Psoas muscle (tissue), 8 donors: ENCODE data around the gene ZC3H10. TPM values are rescaled to one million over a fixed set of nuclear protein-coding genes. Genes with fewer than 3 reads are reported as not detected.

Experiments
- ATAC-seq, 4 donors: fragments of 200-7000 bp; cut with Tn5 transposase; one replicate each; pipeline ENCODE4 v1.9.1; 2020; ENCODE audit warnings: moderate library complexity in 3 of 4, mild to moderate bottlenecking in 2 of 4
- DNase-seq, 2 donors: peaks; one replicate each; pipeline ENCODE4 v3.0.0-alpha.2; 2020
- H3K27ac ChIP-seq: fragments of 200-600 bp; one replicate; pipeline ENCODE4 v1.8.0; 2022
- H3K27me3 ChIP-seq, 3 donors: fragments of 200-600 bp in 1 of 3; one replicate each; pipeline versions ENCODE4 v1.6.1 to v1.8.0; 2013 to 2022; ENCODE audit warnings: low read length in 2 of 3, mild to moderate bottlenecking in 2 of 3, moderate library complexity in 1 of 3; ENCODE audit not compliant: insufficient read depth in 3 of 3
- H3K36me3 ChIP-seq, 2 donors: fragments of 200-600 bp in 1 of 2; one replicate each; pipeline versions ENCODE4 v1.6.1 to v1.8.0; 2013 to 2022; ENCODE audit warnings: low read depth in 1 of 2, mild to moderate bottlenecking in 1 of 2, moderate library complexity in 1 of 2; ENCODE audit not compliant: insufficient read depth in 1 of 2
- H3K4me1 ChIP-seq: fragments of 200-600 bp; one replicate; pipeline ENCODE4 v1.8.0; 2022
- H3K4me3 ChIP-seq: fragments of 200-600 bp; one replicate; pipeline ENCODE4 v1.8.0; 2022; ENCODE audit warnings: mild to moderate bottlenecking
- H3K9me3 ChIP-seq: fragments of 200-600 bp; one replicate; pipeline ENCODE4 v1.8.0; 2022
- WGBS, 3 donors: extraction: QIAGEN DNeasy Blood & Tissue Kit; methylation state at CpG; one replicate each; pipeline versions ENCODE4 v1.1.6 to v1.1.7; 2013; 5-methylcytosine and 5-hydroxymethylcytosine counted together
- intact Hi-C, 2 donors: fragments of 100-400 bp; cut with DNase I; formaldehyde crosslinking; loops; one replicate each; pipeline versions ENCODE4 v1.11.0 to v1.14.2; 2022
- polyA plus RNA-seq, 3 donors: library from polyadenylated mRNA; stranded (reverse); fragments of 200-250 nt; gene quantifications; one replicate each; pipeline ENCODE4 v1.2.3, GENCODE V29; 2013
- total RNA-seq, 4 donors: library from RNA; stranded (reverse); fragmentation: NEBNext Ultra II Directional in 2 of 4; extraction: Animal tissue kit (Norgen Biotek cat#: 25700) in 2 of 4; gene quantifications; one replicate each; pipeline versions ENCODE4 v1.2.1 to v1.2.4, GENCODE V29; 2021 to 2023
- TF ChIP-seq, protein P1 (sequence below): fragments of 200-600 bp; IDR thresholded peaks from one replicate; pipeline ENCODE4 v1.8.0; 2022; ENCODE audit warnings: antibody characterized with exemption
- donor health status: healthy with polysubstance abuse.
- donor health status: DM: no; HTN: no; CAD: no; lungs with moderate emphysema.
- donor health status: Bipolar disorder and iron deficiency.
- donor health status: healthy.
- donor health status: DM: yes; HTN: yes; CAD: no.
- donor health status: DM: no; HTN: no; CAD: no.
- donor health status: DM: no; HTN: no; CAD: no.
- donor health status: DM: yes; HTN: yes; CAD: no.

The ZC3H10 gene
- total and polyA plus RNA-seq, 7 donors = 3.5 to 10.3 (median 5.4) TPM

DNA sequence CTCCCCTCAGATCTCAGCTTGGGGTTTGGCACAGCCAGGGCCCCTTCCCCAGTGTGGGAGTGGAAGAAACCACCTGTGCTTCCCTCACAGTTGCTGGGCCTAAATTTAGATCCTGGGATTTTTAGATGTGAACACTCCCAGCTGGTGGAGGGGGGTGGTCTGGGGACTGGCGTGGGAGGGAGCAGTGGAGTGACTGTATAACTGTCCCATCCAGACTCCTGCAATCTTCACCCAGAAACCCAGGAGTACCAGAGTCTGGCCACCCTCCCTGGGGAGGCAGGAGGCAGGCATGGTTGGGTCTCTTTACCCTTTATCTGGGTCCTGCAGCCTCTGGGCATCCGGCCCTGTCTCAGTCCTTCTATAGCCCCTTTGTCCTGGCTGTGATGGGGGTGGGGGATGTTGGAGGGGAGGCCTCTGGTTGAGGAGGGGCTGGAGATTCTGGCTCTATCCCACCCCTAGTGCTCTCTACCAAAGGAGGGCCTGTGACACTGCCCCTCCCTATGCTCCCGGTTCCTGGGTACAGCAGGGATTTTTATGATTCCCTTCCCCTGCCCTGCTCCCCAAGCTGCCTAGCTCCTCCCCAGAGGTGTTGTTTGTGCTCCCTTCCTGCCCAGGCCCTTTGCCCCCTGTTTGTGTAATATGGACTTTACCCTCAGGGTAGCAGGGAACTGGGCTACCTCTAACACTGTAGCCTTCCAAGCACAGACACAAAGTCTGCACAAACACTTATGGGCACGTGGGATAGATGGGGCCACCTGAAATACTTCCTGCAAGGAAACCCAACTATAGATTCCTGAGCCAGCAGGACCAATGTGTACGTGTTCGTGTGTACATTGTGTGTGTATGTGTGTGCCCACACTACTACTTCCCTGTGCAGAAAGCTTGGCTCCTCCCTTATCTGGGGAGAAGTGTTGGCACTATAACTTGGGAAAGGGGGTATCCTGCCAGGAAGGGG is 36.4 kb upstream of the ZC3H10 start:
- intact Hi-C loops = no loop called here
- H3K36me3 ChIP-seq = no peaks in the 10 kb centered on the region
- no peak overlapping the region for H3K4me3 ChIP-seq
- H3K4me1 ChIP-seq = peaks cover 3% of the 10 kb centered on the region
- H3K27me3 ChIP-seq = peaks cover 0 to 9% (median 8%) of the 10 kb centered on the region in 3 donors
- 54 to 62% (median 54%) methylated on average over 6 of the region's 6 CpGs for WGBS, 3 donors
- no peak overlapping the region for H3K27ac ChIP-seq
- DNase-seq (peak in 1 of 2 donors; percentile 34), ATAC-seq (no peak)
- TF ChIP-seq, protein P1, sequence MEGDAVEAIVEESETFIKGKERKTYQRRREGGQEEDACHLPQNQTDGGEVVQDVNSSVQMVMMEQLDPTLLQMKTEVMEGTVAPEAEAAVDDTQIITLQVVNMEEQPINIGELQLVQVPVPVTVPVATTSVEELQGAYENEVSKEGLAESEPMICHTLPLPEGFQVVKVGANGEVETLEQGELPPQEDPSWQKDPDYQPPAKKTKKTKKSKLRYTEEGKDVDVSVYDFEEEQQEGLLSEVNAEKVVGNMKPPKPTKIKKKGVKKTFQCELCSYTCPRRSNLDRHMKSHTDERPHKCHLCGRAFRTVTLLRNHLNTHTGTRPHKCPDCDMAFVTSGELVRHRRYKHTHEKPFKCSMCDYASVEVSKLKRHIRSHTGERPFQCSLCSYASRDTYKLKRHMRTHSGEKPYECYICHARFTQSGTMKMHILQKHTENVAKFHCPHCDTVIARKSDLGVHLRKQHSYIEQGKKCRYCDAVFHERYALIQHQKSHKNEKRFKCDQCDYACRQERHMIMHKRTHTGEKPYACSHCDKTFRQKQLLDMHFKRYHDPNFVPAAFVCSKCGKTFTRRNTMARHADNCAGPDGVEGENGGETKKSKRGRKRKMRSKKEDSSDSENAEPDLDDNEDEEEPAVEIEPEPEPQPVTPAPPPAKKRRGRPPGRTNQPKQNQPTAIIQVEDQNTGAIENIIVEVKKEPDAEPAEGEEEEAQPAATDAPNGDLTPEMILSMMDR = no peak
- H3K9me3 ChIP-seq = no peaks in the 10 kb centered on the region

DNA sequence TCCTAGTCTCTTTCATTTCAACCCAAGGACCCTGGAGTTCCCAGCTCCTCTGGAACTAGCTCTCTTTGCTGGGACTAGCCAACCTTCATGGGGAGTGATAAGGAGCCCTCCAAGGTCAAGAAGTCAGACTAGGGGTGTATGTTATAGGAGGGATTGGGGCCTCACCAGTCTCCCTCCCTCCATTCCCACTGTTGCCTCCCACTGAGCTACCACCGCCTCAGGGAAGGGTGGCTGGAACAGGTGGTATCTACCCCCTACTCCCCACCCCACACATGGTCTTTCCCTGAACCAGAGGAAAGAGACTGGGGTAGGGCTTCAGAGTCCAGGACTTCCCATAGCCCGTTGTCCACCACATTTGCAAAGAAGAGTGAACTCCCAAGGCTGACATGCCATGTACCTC is 35.7 kb upstream of the ZC3H10 start:
- 72 to 87% (median 81%) methylated on average over 2 of the region's 2 CpGs for WGBS, 3 donors
- DNase-seq (peak in 1 of 2 donors; percentile 15), ATAC-seq (no peak)
- TF ChIP-seq, protein P1 = no peak
- Histone ChIP-seq H3K9me3 (no peaks in the 10 kb centered on the region), H3K27ac (no peak overlapping the region), H3K4me3 (no peak overlapping the region), H3K36me3 (no peaks in the 10 kb centered on the region), H3K27me3 (peaks cover 0 to 9% (median 8%) of the 10 kb centered on the region in 3 donors), H3K4me1 (peaks cover 3% of the 10 kb centered on the region)
- intact Hi-C loops = no loop called here

DNA sequence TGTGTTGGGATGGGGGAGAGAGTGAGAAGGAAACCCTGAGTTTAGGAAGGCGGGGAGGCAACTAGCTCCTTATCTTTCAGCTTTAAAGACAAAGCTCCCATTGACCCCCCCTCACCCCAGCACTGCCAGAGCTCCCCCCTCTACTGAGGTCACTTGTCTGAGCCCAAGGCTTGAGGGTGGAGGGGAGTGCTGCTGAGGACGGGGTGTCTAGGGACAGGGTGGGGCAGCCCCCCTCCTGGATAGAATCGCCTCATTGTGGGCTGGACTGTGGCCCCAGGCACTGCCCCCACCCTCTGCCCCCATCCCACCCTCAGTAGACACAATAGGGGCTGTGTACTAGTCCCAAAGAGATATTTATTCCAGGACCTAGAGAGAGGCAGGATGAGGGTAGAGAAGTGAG is 35.1 kb upstream of the ZC3H10 start:
- H3K4me3 ChIP-seq = no peak overlapping the region
- H3K4me1 ChIP-seq = peaks cover 3% of the 10 kb centered on the region
- TF ChIP-seq, protein P1 = no peak
- H3K9me3 ChIP-seq = no peaks in the 10 kb centered on the region
- 52 to 76% (median 66%) methylated on average over 3 of the region's 3 CpGs for WGBS, 3 donors
- peaks cover 0 to 8% (median 6%) of the 10 kb centered on the region in 3 donors for H3K27me3 ChIP-seq
- no peaks in the 10 kb centered on the region for H3K36me3 ChIP-seq
- DNase-seq (no peak), ATAC-seq (no peak)
- H3K27ac ChIP-seq = no peak overlapping the region
- intact Hi-C loops = no loop called here

DNA sequence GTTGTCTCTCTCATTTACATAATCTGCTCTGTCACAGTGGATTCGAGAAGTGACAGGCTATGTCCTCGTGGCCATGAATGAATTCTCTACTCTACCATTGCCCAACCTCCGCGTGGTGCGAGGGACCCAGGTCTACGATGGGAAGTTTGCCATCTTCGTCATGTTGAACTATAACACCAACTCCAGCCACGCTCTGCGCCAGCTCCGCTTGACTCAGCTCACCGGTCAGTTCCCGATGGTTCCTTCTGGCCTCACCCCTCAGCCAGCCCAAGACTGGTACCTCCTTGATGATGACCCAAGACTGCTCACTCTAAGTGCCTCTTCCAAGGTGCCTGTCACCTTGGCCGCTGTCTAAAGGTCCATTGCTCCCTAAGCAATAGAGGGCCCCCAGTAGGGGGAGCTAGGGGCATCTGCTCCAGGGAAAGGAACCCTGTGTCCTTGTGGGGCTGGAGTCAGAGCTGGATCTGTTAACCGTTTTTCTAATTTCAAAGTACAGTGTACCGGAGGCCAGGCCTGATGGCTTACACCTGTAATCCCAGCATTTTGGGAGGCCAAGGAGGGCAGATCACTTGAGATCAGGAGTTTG is 33.0 kb upstream of the ZC3H10 start:
- H3K4me3 ChIP-seq = no peak overlapping the region
- H3K27me3 ChIP-seq = peaks cover 0 to 8% (median 6%) of the 10 kb centered on the region in 3 donors
- ATAC-seq (no peak), DNase-seq (peak in 1 of 2 donors; percentile 26)
- H3K4me1 ChIP-seq = no peaks in the 10 kb centered on the region
- H3K27ac ChIP-seq = no peak overlapping the region
- intact Hi-C loops = no loop called here
- TF ChIP-seq, protein P1 = no peak
- no peaks in the 10 kb centered on the region for H3K36me3 ChIP-seq
- WGBS, 3 donors = 90 to 92% (median 92%) methylated on average over 15 of the region's 15 CpGs
- H3K9me3 ChIP-seq = no peaks in the 10 kb centered on the region
